NCI-H82 (cell line): ENCODE results near the gene CRKL.

Experiments used
- DNase-seq: peaks from one replicate; lab custom pipeline; 2025; lab: John Stamatoyannopoulos, UW

Gene CRKL

DNA sequence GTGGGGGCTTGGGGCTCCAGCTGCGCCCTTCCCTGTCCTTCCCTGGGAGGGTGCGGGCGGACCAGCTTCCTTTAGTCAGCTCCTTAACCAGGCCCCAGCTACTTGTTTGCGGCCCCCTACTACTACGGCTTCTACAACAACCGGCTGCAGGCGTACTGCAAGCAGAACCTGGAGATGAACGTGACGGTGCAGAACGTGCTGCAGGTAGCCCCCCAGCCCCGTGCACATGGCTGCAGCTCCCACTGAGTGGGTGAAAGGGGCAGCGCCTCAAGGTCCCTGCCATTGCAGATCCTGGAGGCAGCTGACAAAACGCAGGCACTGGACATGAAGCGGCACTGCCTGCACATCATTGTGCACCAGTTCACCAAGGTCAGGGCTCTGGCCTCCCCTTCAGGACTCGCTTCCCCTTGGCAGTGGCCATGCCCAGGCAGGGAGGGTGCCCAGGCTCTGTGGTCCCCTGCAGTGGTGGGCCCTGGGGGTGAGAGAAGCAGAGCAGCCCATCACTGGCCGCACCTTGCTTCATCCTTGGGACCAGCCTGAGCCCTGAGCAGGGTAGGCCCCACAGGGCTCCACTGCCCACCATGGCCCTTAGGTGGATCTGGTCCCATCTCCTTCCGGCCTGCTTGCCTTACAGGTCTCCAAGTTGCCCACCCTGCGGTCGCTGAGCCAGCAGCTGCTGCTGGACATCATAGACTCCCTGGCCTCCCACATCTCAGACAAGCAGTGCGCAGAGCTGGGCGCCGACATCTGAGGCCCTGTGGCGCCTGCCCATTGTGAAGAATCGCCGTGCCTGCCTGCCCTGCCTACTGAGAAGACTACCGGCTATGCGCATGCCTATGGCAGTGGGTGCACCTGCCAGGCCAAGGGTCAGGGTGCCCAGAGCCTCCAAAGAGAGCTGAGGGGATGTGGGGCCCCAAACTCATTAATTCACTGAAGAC, 79.7 kb downstream of the CRKL start:
- no peak for DNase-seq

DNA sequence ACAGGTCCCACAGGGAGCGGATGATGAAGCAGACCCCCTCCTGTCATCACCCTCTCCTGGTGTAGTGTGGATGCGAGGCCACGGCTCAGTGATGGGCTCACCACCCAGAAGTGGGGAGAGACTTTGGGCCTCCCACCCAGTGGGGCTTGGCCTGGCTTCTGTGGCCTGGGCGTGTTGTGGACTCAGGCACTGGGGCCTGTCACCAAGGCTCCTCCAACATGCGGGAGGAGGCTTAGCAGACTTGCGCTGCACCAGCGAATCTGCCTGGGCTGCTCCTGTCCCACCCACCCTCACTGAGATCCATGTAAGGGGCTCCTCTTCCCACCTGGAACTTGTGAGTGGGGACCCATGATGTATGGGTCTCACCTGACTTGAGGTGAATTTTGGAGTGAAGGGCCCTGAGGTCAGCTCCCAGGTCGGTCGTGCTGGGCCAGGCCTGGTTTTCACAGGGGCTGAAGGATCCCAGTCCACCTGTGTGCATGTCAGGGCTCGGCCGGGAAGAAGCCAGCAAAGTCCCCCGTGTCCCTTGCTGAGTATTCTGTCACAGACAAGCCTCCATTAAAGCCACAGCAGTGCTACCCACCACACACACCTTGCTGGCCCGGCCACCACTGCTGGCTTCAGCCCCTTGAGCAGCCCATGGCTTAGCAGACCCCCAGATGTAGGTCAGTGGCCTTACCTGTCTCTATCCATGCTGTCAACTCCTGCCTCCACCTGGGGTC, 80.5 kb downstream of the CRKL start:
- DNase-seq = no peak

GRCh38 chr22:20998411-20999336, 81.5 kb downstream of the CRKL start:
- DNase-seq = no peak

DNA sequence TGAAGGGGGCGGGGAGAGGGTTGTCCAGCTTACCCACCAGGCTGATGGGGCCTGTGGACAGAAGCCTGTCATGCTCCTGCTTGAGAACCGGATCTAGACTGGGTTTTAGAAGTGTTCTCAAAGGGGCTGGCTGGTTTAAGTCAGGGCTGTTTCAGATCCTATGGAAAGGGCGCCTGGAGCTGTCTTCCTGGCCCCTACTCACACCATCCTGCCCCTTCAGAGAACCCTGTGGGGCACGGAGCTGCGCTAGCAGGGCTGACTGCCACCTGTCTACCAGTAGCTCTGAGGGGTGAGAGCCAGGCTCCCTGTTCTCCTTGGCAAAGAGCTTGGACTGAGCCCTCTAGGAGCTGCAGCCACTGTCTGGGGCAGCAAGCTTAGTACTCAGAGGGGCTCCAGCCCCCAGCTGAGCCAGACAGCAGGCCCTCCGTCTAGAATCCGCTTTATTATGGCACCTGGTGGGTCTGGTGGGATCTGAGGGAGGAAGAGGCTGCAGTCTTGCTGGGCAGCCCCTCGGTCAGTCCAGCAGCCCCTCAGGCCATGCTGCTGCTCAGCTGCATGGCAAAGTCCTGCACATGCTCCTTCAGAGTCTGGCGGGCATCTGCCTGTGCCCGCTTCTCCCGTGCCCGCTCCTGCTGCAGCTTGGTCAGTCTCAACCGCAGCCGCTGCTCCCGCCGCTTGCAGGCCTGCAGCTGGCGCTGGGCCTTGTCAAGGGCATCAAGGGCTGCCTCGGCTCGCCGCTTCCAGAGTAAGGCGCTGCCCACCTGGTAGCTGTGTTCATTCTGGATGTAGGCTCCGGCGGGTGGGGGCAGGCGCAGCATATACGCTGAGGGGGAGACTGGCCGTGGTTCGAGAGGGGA, 82.4 kb downstream of the CRKL start:
- DNase-seq = no peak

- DNase-seq = no peak
Measured at GRCh38 chr22:21000207-21000986, 83.2 kb downstream of the CRKL start.

DNA sequence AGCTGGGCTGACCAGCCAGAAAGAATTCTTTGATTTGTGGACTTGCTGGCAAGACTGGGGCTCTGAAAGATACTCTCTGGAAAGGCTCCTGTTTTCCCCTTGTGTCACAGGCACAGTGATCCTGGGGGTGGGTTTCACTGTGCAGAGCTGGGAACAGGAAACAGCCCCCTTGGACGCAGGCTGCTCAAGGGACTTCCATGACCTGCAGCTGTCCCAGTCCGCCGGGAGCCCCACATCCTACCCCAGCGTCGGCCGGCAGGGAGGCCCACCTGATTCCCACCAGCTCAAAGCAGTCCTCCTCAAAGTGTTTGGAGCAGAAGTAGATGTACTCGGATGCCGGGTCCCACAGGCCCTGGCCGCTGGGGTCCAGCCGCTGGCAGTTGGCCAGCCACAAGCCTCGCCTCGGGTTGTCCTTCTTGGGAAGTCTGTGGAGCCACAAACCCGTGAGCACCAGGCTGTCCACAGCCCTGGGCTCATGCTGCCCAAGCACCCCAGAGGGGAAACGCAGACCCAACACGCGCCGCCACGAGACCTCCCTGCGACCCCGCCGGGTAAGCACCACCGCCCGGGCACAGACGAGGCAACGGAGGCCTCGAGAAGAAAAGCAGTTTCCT, 83.9 kb downstream of the CRKL start:
- peak; percentile 27 for DNase-seq

GRCh38 chr22:21001601-21002325, 84.6 kb downstream of the CRKL start, which contains the start of gene THAP7:
THAP7 (minus strand) TSS chr22:21002118; CDS start chr22:21001911, 207 bp downstream.
- peak; percentile 96 for DNase-seq
